Naive B cell (primary cell): Measurements from ENCODE around the gene OR5C1. TPM values are rescaled to one million over a fixed set of nuclear protein-coding genes. Genes with fewer than 3 reads are reported as not detected.
"Not testable (repeated sequence)": the region's sequence is repeated elsewhere in the genome, so short reads cannot be mapped to it uniquely, and the experiment has no call there.

Experiments used
- ATAC-seq, 2 donors: fragments of 150-1000 bp; cut with Tn5 transposase; 2 replicates each; pipeline ENCODE4 v1.10.0; 2021; ENCODE audit warnings: low read depth in 2 of 2, mild to moderate bottlenecking in 2 of 2, moderate library complexity in 2 of 2
- DNase-seq: peaks from one replicate; pipeline ENCODE4 v3.0.0; 2022
- H3K27ac Mint-ChIP-seq, 6 donors: one replicate each; pipeline ENCODE4 v1.8.0; 2020 to 2022; ENCODE audit warnings: mild to moderate bottlenecking in 6 of 6, mixed read lengths in 6 of 6, moderate library complexity in 5 of 6, inconsistent platforms in 2 of 6
- H3K27me3 Mint-ChIP-seq, 3 donors: one replicate each; pipeline ENCODE4 v1.8.0; 2021 to 2022; ENCODE audit warnings: mixed read lengths in 3 of 3, mild to moderate bottlenecking in 1 of 3
- H3K36me3 Mint-ChIP-seq, 2 donors: one replicate each; pipeline ENCODE4 v1.8.0; 2020 to 2022; ENCODE audit warnings: mixed read lengths in 2 of 2, inconsistent platforms in 1 of 2, mild to moderate bottlenecking in 1 of 2
- H3K4me1 Mint-ChIP-seq, 3 donors: one replicate each; pipeline ENCODE4 v1.8.0; 2020 to 2022; ENCODE audit warnings: mixed read lengths in 3 of 3, inconsistent platforms in 1 of 3, mild to moderate bottlenecking in 1 of 3, moderate library complexity in 1 of 3
- H3K4me3 Mint-ChIP-seq, 8 donors: one replicate each; pipeline ENCODE4 v1.8.0; 2020 to 2022; ENCODE audit warnings: mild to moderate bottlenecking in 8 of 8, mixed read lengths in 8 of 8, moderate library complexity in 8 of 8, inconsistent platforms in 2 of 8
- H3K9me3 Mint-ChIP-seq, 7 donors: one replicate each; pipeline ENCODE4 v1.8.0; 2020 to 2022; ENCODE audit warnings: mixed read lengths in 7 of 7, mild to moderate bottlenecking in 5 of 7, inconsistent platforms in 2 of 7, moderate library complexity in 1 of 7
- polyA plus RNA-seq, 6 donors: library from polyadenylated mRNA; unstranded; fragments of 300-500 nt; fragmentation: Illumina TruSeq; gene quantifications; one replicate each; pipeline ENCODE4 v1.2.3, GENCODE V29; 2021; ENCODE audit warnings: low read depth in 6 of 6

Gene OR5C1
- polyA plus RNA-seq, 6 donors from 2014 or later, result not detected

DNA sequence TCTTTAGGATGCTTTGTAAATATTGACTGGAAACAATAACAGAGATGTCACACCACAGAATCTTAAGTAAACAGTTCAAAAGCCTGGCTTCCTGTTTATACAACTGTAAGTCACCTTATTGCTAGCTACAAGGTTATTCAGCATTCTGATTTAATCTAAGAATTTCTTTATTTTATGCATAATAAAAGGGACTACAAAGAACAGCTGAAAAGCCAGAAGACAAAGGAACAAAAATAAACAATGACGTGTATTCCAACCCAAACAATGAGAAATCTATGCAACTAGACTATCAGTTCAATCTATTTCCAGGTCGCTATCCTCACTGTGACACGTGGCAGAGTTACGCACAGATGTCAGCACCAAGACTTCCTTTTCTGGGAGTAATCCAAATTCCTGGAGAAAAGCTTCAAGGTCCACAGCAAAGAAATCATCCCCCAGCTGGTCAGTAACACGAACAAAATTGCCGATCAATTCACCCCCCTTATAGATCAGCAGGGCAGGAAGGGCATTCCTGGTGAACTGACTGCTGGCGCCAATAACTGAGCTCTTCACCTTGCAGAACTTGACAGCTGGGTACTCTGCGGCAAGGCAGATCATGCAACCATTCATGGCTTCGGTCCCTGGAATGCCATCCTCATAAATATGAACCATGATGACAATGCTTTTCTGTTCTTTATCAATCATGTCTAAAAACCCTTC, 31.2 kb downstream of the OR5C1 start:
- Mint-ChIP-seq H3K4me3 (no peak overlapping the region), H3K4me1 (peaks cover 19 to 34% (median 34%) of the 10 kb centered on the region in 3 donors), H3K36me3 (peaks cover 3 to 8% of the 10 kb centered on the region in 2 donors), H3K9me3 (no peaks in the 10 kb centered on the region), H3K27me3 (no peaks in the 10 kb centered on the region), H3K27ac (peak overlapping the region in 4 of 6 donors; percentile 24 to 78 (median 51))
- no peak for ATAC-seq
- DNase-seq, result no peak

GRCh38 chr9:122820490-122820845, 31.7 kb downstream of the OR5C1 start:
- H3K4me1 Mint-ChIP-seq, result peaks cover 16 to 34% (median 30%) of the 10 kb centered on the region in 3 donors
- DNase-seq, result no peak
- no peak overlapping the region for H3K4me3 Mint-ChIP-seq
- ATAC-seq, result no peak
- no peaks in the 10 kb centered on the region for H3K9me3 Mint-ChIP-seq
- H3K36me3 Mint-ChIP-seq, result peaks cover 3 to 8% of the 10 kb centered on the region in 2 donors
- H3K27ac Mint-ChIP-seq, result peak overlapping the region in 2 of 6 donors; percentile 27 to 75
- no peaks in the 10 kb centered on the region for H3K27me3 Mint-ChIP-seq

DNA sequence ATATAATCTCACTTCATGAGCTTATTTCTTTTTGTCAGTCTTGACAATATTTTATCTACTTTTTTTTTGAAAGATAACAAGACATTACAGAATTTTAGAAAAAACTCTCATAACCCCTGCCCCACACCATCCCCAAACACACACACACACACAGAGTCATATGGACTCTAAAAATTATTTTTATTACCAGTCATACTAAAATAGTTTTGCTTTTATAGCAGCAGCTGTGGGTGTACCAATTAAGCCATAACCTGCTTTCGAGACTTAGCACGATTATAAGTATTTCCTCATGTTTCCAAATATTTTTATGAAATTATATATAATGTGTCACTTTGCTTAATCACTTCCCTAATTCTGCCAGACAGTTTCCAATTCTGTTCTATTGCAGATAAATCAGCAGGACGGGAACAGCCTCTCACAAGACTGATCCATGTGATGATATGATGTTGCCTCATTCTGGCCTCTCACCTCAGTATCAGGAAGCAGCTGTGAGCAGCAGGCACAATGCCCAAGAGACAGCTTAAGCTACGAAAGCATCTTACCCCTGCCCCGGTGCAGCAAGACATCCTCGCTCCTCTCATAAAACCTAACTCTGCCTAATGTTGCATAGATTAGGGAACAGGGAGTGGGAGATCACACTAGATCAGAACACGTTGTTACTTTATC, 32.7 kb downstream of the OR5C1 start:
- no peaks in the 10 kb centered on the region for H3K9me3 Mint-ChIP-seq
- H3K27ac Mint-ChIP-seq, result peak overlapping the region in 5 of 6 donors; percentile 5 to 54 (median 51)
- ATAC-seq (peak; percentile 70 to 75), DNase-seq (no peak)
- peaks cover 3 to 8% of the 10 kb centered on the region in 2 donors for H3K36me3 Mint-ChIP-seq
- H3K27me3 Mint-ChIP-seq, result no peaks in the 10 kb centered on the region
- peaks cover 14 to 33% (median 29%) of the 10 kb centered on the region in 3 donors for H3K4me1 Mint-ChIP-seq
- H3K4me3 Mint-ChIP-seq, result no peak overlapping the region

GRCh38 chr9:122822056-122822455, 33.3 kb downstream of the OR5C1 start:
- Mint-ChIP-seq H3K27ac (peak overlapping the region in 3 of 6 donors; percentile 38 to 74 (median 54)), H3K27me3 (no peaks in the 10 kb centered on the region), H3K36me3 (peaks cover 3 to 8% of the 10 kb centered on the region in 2 donors), H3K9me3 (no peaks in the 10 kb centered on the region), H3K4me3 (no peak overlapping the region), H3K4me1 (peaks cover 17 to 33% (median 31%) of the 10 kb centered on the region in 3 donors)
- ATAC-seq (no peak), DNase-seq (no peak)

DNA sequence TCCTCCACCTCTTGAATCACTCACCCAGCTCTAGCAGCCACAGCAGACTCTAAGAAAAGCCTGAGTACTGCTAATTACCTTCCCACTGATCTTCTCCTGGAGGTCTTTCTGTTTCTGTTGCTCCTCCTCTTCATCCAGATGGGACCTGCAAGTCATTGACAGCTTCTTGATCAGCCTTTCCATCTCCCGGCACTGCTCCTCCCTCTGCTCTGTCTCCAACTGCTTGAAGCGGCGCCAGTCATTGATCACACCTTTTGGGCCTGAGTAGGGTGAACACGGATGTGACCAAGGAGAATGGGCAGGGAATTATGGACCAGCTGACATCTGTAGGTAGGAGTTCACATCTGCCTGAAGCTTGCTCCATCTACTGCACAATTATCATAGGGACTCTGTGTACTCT, 34.2 kb downstream of the OR5C1 start:
- peak overlapping the region in 2 of 6 donors; percentile 11 to 54 for H3K27ac Mint-ChIP-seq
- H3K9me3 Mint-ChIP-seq, result no peaks in the 10 kb centered on the region
- H3K36me3 Mint-ChIP-seq, result peaks cover 3 to 8% of the 10 kb centered on the region in 2 donors
- H3K4me1 Mint-ChIP-seq, result peaks cover 20 to 41% (median 39%) of the 10 kb centered on the region in 3 donors
- H3K4me3 Mint-ChIP-seq, result no peak overlapping the region
- ATAC-seq (no peak), DNase-seq (no peak)
- H3K27me3 Mint-ChIP-seq, result no peaks in the 10 kb centered on the region

- peaks cover 14 to 42% (median 33%) of the 10 kb centered on the region in 3 donors for H3K4me1 Mint-ChIP-seq
These were observed 39.0 kb downstream of the OR5C1 start for GRCh38 chr9:122827761-122828093.

DNA sequence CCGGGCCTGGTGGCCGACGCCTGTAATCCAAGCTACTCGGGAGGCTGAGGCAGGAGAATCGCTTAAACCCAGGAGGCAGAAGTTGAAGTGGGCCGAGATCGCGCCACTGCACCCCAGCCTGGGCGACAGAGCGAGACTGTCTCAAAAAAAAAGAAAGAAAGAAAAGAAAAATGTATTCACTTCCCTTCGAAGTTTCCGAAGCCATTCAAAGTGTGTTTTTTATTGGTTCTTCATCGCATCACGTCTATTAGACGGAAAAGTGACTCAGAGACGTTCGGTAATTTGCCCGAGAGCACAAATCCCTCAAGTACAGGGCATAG, 40.2 kb downstream of the OR5C1 start:
- not testable (repeated sequence) for H3K36me3 Mint-ChIP-seq, H3K27me3 Mint-ChIP-seq, ATAC-seq, H3K9me3 Mint-ChIP-seq, DNase-seq
- Mint-ChIP-seq H3K4me3 (peak overlapping the region; percentile 94 to 100 (median 98)), H3K4me1 (peaks cover 14 to 42% (median 33%) of the 10 kb centered on the region in 3 donors), H3K27ac (peak overlapping the region in 5 of 6 donors; percentile 87 to 98 (median 94))

More at GRCh38 chr9:122827761-122828093, 39.0 kb downstream of the OR5C1 start:
- Mint-ChIP-seq H3K27me3 (no peaks in the 10 kb centered on the region), H3K27ac (peak overlapping the region; percentile 87 to 98 (median 94)), H3K36me3 (peaks cover 0 to 3% of the 10 kb centered on the region in 2 donors), H3K9me3 (no peaks in the 10 kb centered on the region), H3K4me3 (peak overlapping the region; percentile 94 to 100 (median 98))
- no peak for DNase-seq
- peak; percentile 3 to 5 for ATAC-seq

- no peak for DNase-seq
- ATAC-seq, result no peak
- no peaks in the 10 kb centered on the region for H3K27me3 Mint-ChIP-seq
- peaks cover 14 to 28% (median 17%) of the 10 kb centered on the region in 3 donors for H3K4me1 Mint-ChIP-seq
- no peaks in the 10 kb centered on the region for H3K9me3 Mint-ChIP-seq
- H3K36me3 Mint-ChIP-seq, result no peaks in the 10 kb centered on the region
- H3K4me3 Mint-ChIP-seq, result peak overlapping the region in 1 of 8 donors; percentile 47
- H3K27ac Mint-ChIP-seq, result no peak overlapping the region
These were observed 43.5 kb downstream of the OR5C1 start for GRCh38 chr9:122832194-122832593.

DNA sequence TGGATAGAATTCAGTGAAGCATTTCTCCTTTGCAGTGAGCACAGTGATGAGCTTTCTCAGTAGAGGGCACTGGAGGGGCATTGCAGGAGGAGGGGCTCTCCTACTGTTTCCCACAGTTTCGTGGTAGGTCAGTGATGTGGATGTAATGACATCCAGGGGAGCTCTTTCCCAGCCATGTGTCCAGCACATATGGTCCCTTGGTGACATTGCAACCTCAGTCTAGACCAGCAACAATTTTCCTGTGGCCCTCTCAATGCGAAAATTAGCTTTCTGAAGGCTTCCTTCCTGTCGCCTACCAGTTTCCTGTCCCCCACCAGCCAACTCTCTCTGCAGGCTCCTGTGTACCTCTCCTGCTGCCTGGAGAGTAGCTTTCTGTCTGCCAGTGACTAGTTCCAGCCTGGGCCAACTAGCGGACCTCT, 46.6 kb downstream of the OR5C1 start:
- no peaks in the 10 kb centered on the region for H3K9me3 Mint-ChIP-seq
- ATAC-seq (no peak), DNase-seq (no peak)
- H3K36me3 Mint-ChIP-seq, result no peaks in the 10 kb centered on the region
- peak overlapping the region in 4 of 6 donors; percentile 4 to 92 (median 41) for H3K27ac Mint-ChIP-seq
- H3K27me3 Mint-ChIP-seq, result no peaks in the 10 kb centered on the region
- peaks cover 9 to 11% (median 11%) of the 10 kb centered on the region in 3 donors for H3K4me1 Mint-ChIP-seq
- H3K4me3 Mint-ChIP-seq, result peak overlapping the region; percentile 40 to 85 (median 50)

- DNase-seq (no peak), ATAC-seq (no peak)
- Mint-ChIP-seq H3K9me3 (no peaks in the 10 kb centered on the region), H3K4me3 (no peak overlapping the region), H3K27ac (peak overlapping the region in 1 of 6 donors; percentile 33), H3K27me3 (no peaks in the 10 kb centered on the region), H3K4me1 (peaks cover 9 to 11% (median 11%) of the 10 kb centered on the region in 3 donors), H3K36me3 (no peaks in the 10 kb centered on the region)
These were observed 48.6 kb downstream of the OR5C1 start for GRCh38 chr9:122837266-122837850.

DNA sequence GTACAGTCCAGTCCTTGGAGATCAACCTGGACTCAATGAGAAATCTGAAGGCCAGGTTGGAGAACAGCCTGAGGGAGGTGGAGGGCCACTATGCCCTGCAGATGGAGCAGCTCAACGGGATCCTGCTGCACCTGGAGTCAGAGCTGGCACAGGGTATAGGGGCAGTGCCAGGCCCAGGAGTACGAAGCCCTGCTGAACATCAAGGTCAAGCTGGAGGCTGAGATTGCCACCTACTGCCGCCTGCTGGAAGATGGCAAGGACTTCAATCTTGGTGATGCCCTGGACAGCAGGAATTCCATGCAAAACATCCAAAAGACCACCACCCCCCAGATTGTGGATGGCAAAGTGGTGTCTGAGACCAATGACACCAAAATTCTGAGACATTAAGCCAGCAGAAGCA, 49.7 kb downstream of the OR5C1 start:
- H3K36me3 Mint-ChIP-seq, ATAC-seq, DNase-seq, H3K9me3 Mint-ChIP-seq, H3K4me3 Mint-ChIP-seq, H3K27me3 Mint-ChIP-seq, H3K27ac Mint-ChIP-seq: not testable (repeated sequence)
- peaks cover 9 to 14% (median 11%) of the 10 kb centered on the region in 3 donors for H3K4me1 Mint-ChIP-seq
